GM12872 (cell line): ENCODE results near the gene ACTR6.

Experiments
- TF ChIP-seq, protein P1 (sequence below): IDR thresholded peaks from 3 replicates; pipeline ENCODE4 v1.5.1; 2011; ENCODE audit warnings: low read depth, mild to moderate bottlenecking, low read length, moderate library complexity; ENCODE audit not compliant: insufficient read depth

ACTR6 gene

DNA sequence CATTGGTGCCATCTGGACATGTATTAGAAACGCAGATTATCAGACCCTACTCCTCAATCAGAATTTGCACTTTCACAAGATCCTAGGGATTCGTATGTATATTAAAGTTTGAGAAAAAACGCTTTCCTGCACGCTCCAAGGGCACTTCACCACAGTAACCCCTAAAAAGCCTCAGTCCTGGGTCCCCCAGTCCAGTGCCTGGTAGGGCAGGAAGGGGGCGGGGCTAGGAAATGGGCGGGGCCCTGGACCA is 65.9 kb downstream of the ACTR6 start:
- TF ChIP-seq, protein P1, sequence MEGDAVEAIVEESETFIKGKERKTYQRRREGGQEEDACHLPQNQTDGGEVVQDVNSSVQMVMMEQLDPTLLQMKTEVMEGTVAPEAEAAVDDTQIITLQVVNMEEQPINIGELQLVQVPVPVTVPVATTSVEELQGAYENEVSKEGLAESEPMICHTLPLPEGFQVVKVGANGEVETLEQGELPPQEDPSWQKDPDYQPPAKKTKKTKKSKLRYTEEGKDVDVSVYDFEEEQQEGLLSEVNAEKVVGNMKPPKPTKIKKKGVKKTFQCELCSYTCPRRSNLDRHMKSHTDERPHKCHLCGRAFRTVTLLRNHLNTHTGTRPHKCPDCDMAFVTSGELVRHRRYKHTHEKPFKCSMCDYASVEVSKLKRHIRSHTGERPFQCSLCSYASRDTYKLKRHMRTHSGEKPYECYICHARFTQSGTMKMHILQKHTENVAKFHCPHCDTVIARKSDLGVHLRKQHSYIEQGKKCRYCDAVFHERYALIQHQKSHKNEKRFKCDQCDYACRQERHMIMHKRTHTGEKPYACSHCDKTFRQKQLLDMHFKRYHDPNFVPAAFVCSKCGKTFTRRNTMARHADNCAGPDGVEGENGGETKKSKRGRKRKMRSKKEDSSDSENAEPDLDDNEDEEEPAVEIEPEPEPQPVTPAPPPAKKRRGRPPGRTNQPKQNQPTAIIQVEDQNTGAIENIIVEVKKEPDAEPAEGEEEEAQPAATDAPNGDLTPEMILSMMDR: no peak

DNA sequence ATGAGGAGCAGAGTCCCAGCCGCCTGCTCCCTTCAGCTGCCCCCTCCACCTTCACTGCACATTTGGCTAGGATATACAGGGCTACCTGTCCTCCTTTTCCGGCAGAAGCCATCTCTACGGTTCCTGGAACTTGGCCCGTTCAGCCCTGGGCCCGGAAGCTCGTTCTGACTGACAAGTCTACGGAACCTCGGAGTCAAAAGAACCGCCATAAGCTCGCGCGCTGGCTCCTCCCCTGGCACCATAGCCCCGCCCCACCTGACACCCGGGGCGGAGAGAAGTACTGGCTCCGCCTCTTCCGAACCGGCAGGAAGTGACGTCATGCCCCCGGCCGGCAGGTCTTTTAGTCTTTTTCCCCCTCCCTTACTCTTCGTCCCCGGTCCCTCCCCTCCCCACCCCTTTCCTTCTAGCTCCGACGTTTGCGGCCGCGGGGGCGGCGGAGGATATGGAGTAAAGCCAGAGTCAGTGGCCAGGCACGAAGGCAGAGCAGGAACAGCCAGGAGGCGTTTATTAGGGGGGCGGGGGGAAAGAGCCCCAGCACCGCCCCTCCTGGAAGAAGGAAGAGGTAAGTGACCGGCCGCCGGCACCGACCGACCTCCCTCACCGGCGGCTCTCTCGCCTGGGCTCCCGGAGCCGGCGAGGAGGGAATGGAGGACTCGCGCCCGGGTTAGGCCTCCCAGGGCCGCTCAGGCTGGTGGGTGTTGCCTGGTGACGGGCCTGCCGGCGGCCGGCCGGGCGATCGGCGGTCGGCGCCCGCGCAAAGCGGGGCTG is 66.4 kb downstream of the ACTR6 start, which contains the start of the genes DEPDC4 and SCYL2:
Gene DEPDC4 (minus strand): TSS at position 245 of the 768 bp plus-strand sequence. CDS start 3 bp downstream, at position 242.
Gene SCYL2 (plus strand): TSS at position 343 of the 768 bp plus-strand sequence. CDS start 15,794 bp downstream, outside the sequence.
- TF ChIP-seq, protein P1: no peak

DNA sequence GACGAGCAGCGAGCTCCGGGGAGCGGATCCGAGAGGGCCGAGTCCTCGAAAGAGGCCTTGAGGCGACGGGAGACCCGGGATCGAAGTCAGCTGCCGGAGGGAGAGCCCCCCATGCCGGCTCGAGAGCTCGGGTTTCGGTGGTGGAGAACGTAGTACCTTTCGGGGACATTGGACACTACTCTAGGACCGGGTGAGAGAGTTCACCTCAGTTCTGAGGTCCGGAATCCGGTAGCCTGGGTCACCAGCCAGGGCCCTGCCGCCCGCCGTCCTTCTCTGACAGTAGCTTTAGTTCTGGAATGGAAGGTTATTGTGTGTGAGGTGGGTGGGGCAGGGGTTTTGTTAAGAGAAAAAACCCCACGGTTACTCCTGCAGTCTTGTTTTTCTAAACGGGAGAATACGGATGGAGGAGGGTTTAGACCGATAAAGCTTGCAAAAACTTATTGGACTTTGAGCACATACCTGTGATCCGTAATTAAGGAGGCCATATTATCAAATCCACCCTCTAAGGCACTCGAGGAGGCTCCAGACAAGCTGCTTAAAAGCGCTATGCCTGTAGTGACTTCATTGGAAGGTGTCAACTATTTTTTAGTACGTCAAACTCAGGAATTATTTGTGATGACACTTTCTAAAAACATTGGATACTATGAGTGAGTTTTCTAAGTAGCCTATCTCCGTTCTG is 67.1 kb downstream of the ACTR6 start:
- TF ChIP-seq, protein P1: no peak

DNA sequence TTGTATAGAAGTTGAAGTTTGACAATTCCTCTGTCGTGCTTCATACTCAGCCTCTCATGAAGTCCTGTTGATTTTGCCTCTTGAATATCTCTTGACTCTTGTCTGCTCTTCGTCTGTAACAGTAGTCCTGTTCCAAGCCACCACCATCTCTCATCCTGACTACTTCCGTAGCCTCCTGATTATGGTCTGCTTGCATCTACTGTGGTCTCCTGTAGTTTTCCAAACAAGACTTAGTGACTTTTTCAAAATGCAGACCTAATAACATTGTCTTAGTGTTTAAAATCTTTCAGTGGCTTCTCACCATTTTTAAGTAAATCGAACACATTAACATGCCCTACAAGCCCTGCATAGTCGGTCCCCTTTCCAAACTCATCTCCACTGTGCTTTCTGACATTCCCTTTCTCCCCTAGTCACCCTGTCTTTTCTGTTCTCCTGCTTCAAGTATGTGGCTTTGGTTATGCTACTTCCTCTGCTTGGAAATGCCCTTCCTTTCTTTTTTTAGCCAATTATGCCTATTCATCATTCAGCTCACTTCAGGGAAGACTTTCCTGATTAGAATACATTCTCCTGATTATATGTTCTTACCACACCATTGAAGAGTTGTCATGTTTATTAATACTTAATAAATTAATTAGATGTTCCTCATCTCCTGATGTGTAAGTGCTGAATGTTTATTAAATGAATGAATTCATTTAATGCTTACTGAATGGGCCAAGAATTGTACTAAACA is 68.4 kb downstream of the ACTR6 start:
- TF ChIP-seq, protein P1: no peak

DNA sequence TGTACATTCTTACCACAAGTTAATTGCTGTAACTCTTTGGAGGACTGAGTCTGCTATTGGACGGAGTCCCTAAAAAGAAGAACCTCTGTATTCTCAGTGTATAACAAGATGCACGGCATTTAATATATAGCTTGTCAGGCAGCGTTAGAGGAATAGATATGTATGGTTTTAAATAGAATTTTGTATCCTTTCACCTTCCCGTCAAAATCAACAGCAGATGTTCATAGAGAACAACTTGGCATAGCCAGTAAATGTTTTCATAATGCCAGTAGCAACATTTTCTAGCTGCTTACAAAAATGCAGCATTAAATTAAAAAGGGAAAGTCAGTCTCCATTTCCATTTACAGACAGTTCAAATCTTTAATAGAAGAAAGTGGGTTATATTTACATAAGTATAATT is 73.2 kb downstream of the ACTR6 start:
- TF ChIP-seq, protein P1: no peak
